ENCODE data around the gene SPINK14.

Gene SPINK14

GRCh38 chr5:148201151-148201550 lies 32.8 kb downstream of the SPINK14 start:
- no peak for DNase-seq (ENCODE audit: low read depth)

- no peak for DNase-seq (ENCODE audit: low read depth)
Observed at GRCh38 chr5:148202531-148203203, 34.3 kb downstream of the SPINK14 start, which contains the start of gene SPINK6. Gene SPINK6 (plus strand): TSS chr5:148203042. CDS start chr5:148203097, 55 bp downstream.

GRCh38 chr5:148205044-148205806 lies 36.9 kb downstream of the SPINK14 start:
- no peak for DNase-seq (ENCODE audit: low read depth)

- no peak for DNase-seq (ENCODE audit: low read depth)
Observed at GRCh38 chr5:148205865-148206264, 37.5 kb downstream of the SPINK14 start.

- no peak for DNase-seq (ENCODE audit: low read depth)
Observed at GRCh38 chr5:148206620-148207019, 38.3 kb downstream of the SPINK14 start.

GRCh38 chr5:148208226-148208625 lies 39.9 kb downstream of the SPINK14 start:
- DNase-seq (ENCODE audit: low read depth): no peak

GRCh38 chr5:148209151-148209770 lies 40.9 kb downstream of the SPINK14 start:
- DNase-seq (ENCODE audit: low read depth): no peak

- no peak for DNase-seq (ENCODE audit: low read depth)
Observed at GRCh38 chr5:148214665-148215185, 46.4 kb downstream of the SPINK14 start.

GRCh38 chr5:148221508-148221907 lies 53.2 kb downstream of the SPINK14 start:
- DNase-seq (ENCODE audit: low read depth): no peak

GRCh38 chr5:148224117-148224742 lies 55.9 kb downstream of the SPINK14 start:
- DNase-seq (ENCODE audit: low read depth): no peak
